BLaER1 (cell line): ENCODE results near the gene COPZ2.

Source experiments
- H3K27ac ChIP-seq: shearing (Covaris generic); formaldehyde crosslinking; 2 replicates; pipeline ENCODE4 v1.8.1; 2022
- H3K27me3 ChIP-seq: shearing (Covaris generic); formaldehyde crosslinking; 2 replicates; pipeline ENCODE4 v1.8.1; 2022
- H3K36me3 ChIP-seq: shearing (Covaris generic); formaldehyde crosslinking; 2 replicates; pipeline ENCODE4 v1.8.1; 2022
- H3K4me1 ChIP-seq: shearing (Covaris generic); formaldehyde crosslinking; 2 replicates; pipeline ENCODE4 v1.8.1; 2022
- H3K4me2 ChIP-seq: shearing (Covaris generic); formaldehyde crosslinking; 2 replicates; pipeline ENCODE4 v1.8.1; 2022
- H3K4me3 ChIP-seq: shearing (Covaris generic); formaldehyde crosslinking; 2 replicates; pipeline ENCODE4 v1.8.1; 2022
- H3K9ac ChIP-seq: shearing (Covaris generic); formaldehyde crosslinking; 2 replicates; pipeline ENCODE4 v1.8.1; 2022
- H3K9me3 ChIP-seq: shearing (Covaris generic); formaldehyde crosslinking; 2 replicates; pipeline ENCODE4 v1.8.1; 2022
- H4K20me1 ChIP-seq: shearing (Covaris generic); formaldehyde crosslinking; 2 replicates; pipeline ENCODE4 v1.8.1; 2022
- Cebpa-rat ChIP-seq: shearing (Covaris generic); IDR thresholded peaks from 2 replicates; pipeline ENCODE4 v1.8.1; 2022

The COPZ2 gene

GRCh38 chr17:48031966-48032365 lies 5.6 kb downstream of the COPZ2 start:
- H3K9me3 ChIP-seq = no peaks in the 10 kb centered on the region
- no peak overlapping the region for H3K27ac ChIP-seq
- peaks cover 2% of the 10 kb centered on the region; the same call in 1 of the 2 replicates for H3K4me1 ChIP-seq
- no peak for TF ChIP-seq Cebpa-rat
- H3K9ac ChIP-seq = no peak overlapping the region
- no peak overlapping the region for H3K4me3 ChIP-seq
- H3K4me2 ChIP-seq = no peak overlapping the region
- peaks cover 16% of the 10 kb centered on the region for H4K20me1 ChIP-seq
- H3K27me3 ChIP-seq = peaks cover 60% of the 10 kb centered on the region
- no peaks in the 10 kb centered on the region for H3K36me3 ChIP-seq

DNA sequence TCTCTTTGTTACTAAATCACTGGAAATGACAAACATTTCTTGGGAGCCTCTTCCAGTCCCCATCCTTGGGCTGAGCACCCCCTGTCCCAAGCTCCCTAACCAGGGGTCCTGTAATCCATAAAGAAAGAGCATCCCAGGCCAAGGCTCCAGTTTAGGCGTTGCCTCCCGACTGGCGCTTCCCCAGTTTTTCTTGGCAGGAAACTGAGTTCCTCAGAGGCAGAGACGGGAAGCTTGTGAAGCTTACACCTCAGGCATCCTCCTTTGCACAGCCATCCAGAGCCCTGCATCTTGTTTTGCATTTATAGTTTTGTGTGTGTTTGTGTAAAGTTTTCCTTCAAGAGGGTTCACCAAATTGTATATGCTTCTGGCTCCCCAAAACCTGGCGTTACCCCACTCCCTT lies 7.1 kb downstream of the COPZ2 start:
- no peak for TF ChIP-seq Cebpa-rat
- Histone ChIP-seq H3K9me3 (no peaks in the 10 kb centered on the region), H3K4me1 (peaks cover 7% of the 10 kb centered on the region), H4K20me1 (peaks cover 17% of the 10 kb centered on the region; the same call in 1 of the 2 replicates), H3K9ac (no peak overlapping the region), H3K4me2 (no peak overlapping the region), H3K27ac (no peak overlapping the region), H3K36me3 (no peaks in the 10 kb centered on the region), H3K4me3 (no peak overlapping the region), H3K27me3 (peaks cover 45% of the 10 kb centered on the region)

DNA sequence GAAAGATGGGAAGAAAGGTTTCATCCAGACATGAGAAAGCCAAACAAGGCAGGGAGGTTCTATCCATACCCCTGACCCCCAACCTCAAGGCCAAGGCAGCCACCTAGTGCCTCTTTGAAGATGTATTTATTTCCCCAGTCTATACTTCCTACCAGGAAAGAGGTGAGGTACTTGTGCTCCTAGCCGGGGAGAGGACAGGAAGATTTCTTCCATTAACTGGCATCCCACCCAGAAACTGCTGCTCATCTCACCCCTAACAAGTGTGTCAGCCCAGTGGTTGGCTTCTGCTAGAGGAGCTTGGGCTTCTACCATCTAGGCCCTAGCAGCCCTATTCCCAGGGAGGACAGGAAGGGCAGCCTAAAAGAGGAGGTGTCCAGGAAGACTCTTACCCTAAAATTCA lies 8.9 kb downstream of the COPZ2 start:
- H3K4me3 ChIP-seq = no peak overlapping the region
- peaks cover 27% of the 10 kb centered on the region for H4K20me1 ChIP-seq
- no peak overlapping the region for H3K27ac ChIP-seq
- peaks cover 40% of the 10 kb centered on the region for H3K27me3 ChIP-seq
- H3K36me3 ChIP-seq = no peaks in the 10 kb centered on the region
- H3K4me2 ChIP-seq = no peak overlapping the region
- no peak overlapping the region for H3K9ac ChIP-seq
- TF ChIP-seq Cebpa-rat = no peak
- peaks cover 20% of the 10 kb centered on the region for H3K4me1 ChIP-seq
- no peaks in the 10 kb centered on the region for H3K9me3 ChIP-seq

DNA sequence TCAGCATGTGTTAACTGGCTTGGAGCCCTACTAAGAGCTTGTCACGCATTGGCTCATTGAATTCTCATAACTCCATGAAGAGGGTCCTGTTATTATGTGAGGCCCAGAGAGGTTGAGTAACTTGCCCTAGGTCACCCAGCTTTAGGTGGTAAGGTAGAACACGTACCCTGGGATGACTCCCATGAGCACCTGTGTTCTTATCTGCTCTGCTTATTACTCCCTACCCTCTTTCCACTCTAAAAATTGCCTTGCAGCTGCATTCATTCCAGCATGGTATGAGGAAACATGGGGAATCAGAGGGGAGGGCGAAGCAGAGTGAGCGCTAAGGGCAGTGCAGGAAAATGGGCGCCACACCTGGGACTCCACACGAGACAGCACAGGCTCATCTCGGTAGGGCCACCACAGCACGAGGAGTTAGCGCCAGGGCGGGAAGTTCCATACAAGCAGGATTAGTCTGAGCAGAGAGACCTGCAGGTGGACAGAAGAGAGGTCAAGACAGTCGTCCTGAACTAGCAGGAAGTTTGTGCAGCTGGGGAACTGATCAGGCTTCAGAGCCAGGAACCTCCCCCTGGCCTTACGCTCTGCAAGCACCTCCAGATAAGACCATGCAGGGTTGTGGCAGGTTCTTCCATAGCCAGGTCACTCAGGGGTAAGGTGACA lies 10.1 kb downstream of the COPZ2 start:
- peaks cover 40% of the 10 kb centered on the region for H3K27me3 ChIP-seq
- H3K27ac ChIP-seq = no peak overlapping the region
- H3K9me3 ChIP-seq = no peaks in the 10 kb centered on the region
- no peak for TF ChIP-seq Cebpa-rat
- no peak overlapping the region for H3K4me2 ChIP-seq
- H3K4me3 ChIP-seq = no peak overlapping the region
- peaks cover 27% of the 10 kb centered on the region for H3K4me1 ChIP-seq
- peaks cover 32% of the 10 kb centered on the region for H4K20me1 ChIP-seq
- H3K36me3 ChIP-seq = no peaks in the 10 kb centered on the region
- no peak overlapping the region for H3K9ac ChIP-seq

GRCh38 chr17:48026502-48027321 lies 10.9 kb downstream of the COPZ2 start:
- Histone ChIP-seq H4K20me1 (peaks cover 27% of the 10 kb centered on the region), H3K27ac (no peak overlapping the region), H3K4me2 (0 out of 2 replicates have a peak overlapping the region, but pooled peaks have one; percentile 98), H3K9ac (no peak overlapping the region), H3K27me3 (peaks cover 40% of the 10 kb centered on the region), H3K4me1 (peaks cover 27% of the 10 kb centered on the region), H3K4me3 (no peak overlapping the region), H3K9me3 (no peaks in the 10 kb centered on the region), H3K36me3 (no peaks in the 10 kb centered on the region)
- TF ChIP-seq Cebpa-rat = no peak

GRCh38 chr17:48025904-48026501 lies 11.6 kb downstream of the COPZ2 start:
- Histone ChIP-seq H3K4me2 (peak overlapping the region; percentile 98), H4K20me1 (peaks cover 27% of the 10 kb centered on the region), H3K27me3 (peaks cover 44% of the 10 kb centered on the region), H3K9ac (no peak overlapping the region), H3K27ac (no peak overlapping the region), H3K9me3 (no peaks in the 10 kb centered on the region), H3K4me3 (peak overlapping the region; percentile 60), H3K4me1 (peaks cover 27% of the 10 kb centered on the region), H3K36me3 (no peaks in the 10 kb centered on the region)
- TF ChIP-seq Cebpa-rat = no peak

GRCh38 chr17:48025040-48025903 lies 12.3 kb downstream of the COPZ2 start:
- Histone ChIP-seq H3K27ac (no peak overlapping the region), H4K20me1 (peaks cover 27% of the 10 kb centered on the region), H3K4me2 (peak overlapping the region; percentile 98), H3K9ac (no peak overlapping the region), H3K4me3 (peak overlapping the region; percentile 63), H3K4me1 (peaks cover 27% of the 10 kb centered on the region), H3K9me3 (no peaks in the 10 kb centered on the region), H3K27me3 (peaks cover 51% of the 10 kb centered on the region), H3K36me3 (no peaks in the 10 kb centered on the region)
- no peak for TF ChIP-seq Cebpa-rat

GRCh38 chr17:48024149-48025039 lies 13.2 kb downstream of the COPZ2 start:
- Histone ChIP-seq H3K9me3 (no peaks in the 10 kb centered on the region), H3K36me3 (no peaks in the 10 kb centered on the region), H3K4me3 (peak overlapping the region; percentile 63), H3K27ac (no peak overlapping the region), H3K4me1 (peaks cover 27% of the 10 kb centered on the region), H3K4me2 (peak overlapping the region; percentile 93), H3K27me3 (peaks cover 53% of the 10 kb centered on the region), H4K20me1 (peaks cover 27% of the 10 kb centered on the region), H3K9ac (0 out of 2 replicates have a peak overlapping the region, but pooled peaks have one; percentile 24)
- TF ChIP-seq Cebpa-rat = no peak
